Activated CD8-positive, alpha-beta memory T cell treated with anti-CD3 and anti-CD28 coated beads, Interleukin-2, amount 50 U/mL, for 1 hour (primary cell): ENCODE data around the gene ENDOV.

Experiments
- DNase-seq: peaks from one replicate; pipeline ENCODE4 v3.0.0-alpha.2; 2020; ENCODE audit errors: extremely low read depth

The ENDOV gene

DNA sequence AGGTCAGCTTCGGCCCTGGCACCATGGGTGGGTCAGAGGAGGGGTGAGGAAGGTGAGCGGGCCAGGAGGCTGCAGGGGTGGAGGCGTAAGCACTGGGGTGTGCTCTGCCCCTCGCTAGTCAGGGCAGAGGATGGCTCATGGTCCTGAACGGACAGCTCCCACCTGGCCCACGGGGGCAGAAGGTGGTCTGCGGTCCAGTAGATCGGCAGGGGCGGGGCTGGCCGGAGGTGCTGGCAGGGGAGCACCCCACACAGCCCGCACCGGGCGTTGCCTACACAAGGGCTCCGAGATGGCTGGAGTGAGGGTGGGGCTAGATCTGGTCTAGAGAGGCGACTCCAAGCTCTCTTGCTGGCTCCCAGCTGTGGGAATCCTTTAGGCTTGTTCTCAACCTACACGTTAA lies 53.3 kb downstream of the ENDOV start:
- DNase-seq: no peak

DNA sequence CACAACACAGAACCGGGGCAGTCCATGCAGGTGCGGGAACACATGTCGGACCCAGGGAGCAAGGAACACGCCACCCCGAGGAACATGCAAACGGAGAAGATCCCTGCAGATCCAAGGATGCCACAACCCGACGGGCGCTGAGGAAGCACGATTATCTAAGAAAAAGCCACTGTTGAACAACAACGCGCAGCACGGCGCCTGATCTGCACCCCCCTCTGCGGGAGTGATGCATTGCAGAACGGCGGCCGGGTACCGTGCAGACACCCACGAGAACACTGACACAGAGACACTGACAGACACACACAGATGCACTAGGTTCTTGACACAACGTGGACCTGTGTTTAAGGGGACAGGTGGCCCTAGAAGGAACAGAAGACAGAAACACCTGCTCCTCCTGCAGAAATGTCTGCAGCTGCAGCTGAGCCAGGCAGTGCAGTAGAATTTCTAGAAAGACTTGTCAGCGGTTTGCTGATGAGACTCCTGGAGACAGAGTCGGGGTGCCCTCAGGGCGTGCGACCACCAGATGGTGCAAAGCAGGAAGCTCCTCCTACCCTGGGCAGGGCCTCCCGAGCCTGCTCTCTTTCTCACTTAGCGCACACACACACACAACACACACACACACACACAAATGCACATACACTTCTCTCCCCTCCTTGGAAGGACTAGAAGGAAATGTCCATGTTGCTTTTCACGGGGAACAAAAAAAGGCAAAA lies 54.0 kb downstream of the ENDOV start:
- DNase-seq: no peak

- no peak for DNase-seq
Observed at GRCh38 chr17:80469667-80470066, 54.7 kb downstream of the ENDOV start.

DNA sequence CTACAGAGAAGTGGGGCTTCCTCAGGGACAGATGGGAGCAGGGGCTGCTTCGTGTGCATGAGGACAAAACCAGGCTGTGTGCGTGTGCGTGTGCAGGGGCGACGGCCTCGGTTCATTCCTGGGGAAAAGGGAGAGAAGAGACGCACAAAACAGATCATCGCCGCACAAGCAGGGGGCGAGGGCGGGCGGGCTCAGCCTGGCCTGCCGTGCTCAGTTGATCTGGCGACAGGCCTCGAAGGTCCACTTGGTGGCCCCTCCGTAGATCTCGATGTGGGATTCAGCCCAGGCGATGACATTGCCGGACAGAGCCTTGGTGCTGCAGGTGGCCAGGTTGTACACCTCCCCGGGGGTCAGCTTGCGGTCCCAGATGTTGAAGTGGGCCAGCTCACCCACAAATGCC lies 55.6 kb downstream of the ENDOV start:
- DNase-seq: no peak

DNA sequence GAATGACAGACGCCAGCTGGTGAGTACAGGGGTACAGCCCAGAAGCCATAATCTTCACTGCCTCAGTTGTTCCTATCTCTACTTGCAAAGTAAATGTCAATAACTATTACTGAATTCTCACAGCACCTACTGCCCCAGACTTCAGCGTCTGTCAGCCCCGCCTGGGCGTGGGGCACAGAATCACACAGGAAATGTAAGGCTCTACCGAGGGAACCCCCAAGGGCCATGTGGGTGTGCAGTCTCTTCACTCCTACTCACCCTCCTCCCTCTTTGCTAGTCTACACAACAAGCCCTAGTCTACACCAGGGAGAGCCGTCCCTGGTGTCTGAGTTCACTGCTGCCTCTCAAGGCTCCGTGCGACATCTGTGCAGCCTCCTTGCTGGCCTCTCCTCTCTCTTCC lies 57.0 kb downstream of the ENDOV start:
- DNase-seq: no peak

- DNase-seq: no peak
Observed at GRCh38 chr17:80472996-80473395, 58.0 kb downstream of the ENDOV start.

DNA sequence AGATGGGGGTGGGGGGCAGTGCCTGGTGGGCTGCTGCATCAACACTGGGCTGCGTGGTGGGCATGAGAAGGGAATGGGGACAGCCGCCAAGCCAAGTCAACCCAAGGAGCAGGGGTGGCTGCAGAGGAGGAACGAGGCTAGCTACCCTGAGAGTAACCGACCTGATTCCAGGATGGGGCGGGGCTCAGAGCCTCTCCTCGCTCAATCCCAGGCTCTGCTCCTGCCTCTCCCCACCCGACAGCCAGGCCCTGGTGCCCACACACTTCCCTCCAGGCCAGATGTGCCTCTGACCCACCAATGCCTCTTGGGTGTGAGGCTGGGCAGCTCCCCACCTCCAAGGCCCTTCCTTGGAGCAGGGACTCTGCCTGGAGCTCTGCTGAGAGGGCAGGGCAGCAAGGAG lies 58.7 kb downstream of the ENDOV start:
- no peak for DNase-seq

DNA sequence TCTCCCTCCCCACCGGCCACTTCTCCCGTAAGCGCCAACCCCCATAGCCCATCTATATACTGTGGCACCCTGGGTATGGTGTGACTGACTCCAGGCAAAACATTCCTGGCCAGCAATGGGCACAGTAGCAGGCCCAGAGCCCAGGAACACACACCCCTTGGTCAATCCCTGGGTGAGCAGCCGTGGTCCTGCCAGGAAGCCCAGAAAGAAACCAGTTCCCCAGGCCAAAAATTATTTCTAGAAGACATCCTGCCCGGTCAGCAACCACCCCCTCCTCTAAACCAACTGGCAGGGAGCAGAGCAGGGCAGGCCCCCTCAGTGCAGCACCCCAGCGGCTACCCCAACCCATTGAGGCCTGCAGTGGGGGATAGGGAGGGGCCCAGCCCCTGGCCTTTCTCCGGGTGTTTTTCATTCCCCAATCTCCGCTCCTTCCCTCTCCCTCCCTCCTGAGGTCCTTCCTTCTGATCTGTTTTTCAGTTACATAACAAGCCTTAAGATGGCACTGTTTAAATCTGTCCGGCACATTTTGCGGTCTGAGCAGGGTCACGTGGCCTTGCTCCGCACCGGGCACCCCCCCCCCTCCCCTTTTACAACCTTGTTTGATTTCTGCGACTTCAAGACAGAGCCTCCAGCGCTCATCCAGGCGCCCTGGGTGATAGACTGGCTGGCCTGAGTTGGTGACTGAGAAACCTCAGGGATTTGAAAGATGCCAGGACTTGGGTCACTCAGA lies 59.4 kb downstream of the ENDOV start:
- DNase-seq: no peak

- no peak for DNase-seq
Observed at GRCh38 chr17:80474961-80475909, 60.3 kb downstream of the ENDOV start.

GRCh38 chr17:80475910-80476876 lies 61.2 kb downstream of the ENDOV start, which contains the start of gene NPTX1:
TSS of gene NPTX1 (minus strand) at chr17:80476607. CDS start at chr17:80476446, 161 bp downstream.
- DNase-seq: no peak

DNA sequence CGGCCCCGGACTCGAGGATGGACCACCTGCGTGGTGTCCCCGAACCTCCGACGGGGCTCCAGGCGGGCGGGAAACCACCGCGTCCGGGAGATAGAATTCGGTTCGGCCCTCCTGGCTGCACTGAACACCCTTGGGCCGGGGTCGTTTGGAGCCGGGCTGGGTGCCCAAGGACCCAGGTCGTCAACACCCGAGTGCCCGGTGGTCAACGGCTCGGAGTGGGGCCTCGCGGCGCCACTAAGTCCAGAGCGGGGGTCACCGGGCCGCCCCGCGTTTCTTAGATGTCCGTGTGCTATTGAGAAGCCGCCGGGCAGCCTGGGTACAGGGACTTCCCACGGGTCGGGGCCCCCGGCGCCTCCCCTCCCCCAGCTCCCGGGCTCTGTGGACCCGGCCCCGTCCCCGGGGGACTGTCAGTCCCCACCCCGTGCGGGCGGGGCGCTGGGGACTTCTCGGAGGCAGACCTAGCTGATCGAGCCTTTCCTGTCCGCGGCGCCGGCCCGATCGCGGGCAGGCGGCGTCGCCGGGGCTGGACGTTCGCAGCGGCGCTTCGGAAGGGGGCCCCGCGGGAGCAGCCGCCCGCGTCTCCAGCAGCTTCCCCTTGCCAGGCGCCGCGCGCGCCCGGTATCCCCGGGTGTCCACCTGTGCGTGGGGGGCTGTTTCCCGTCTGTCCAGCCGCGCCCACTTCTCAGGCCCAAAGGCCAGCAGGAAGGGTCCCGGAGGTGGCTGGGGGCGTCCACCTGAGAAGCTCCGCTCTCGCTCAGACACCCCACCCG lies 62.1 kb downstream of the ENDOV start:
- no peak for DNase-seq

DNA sequence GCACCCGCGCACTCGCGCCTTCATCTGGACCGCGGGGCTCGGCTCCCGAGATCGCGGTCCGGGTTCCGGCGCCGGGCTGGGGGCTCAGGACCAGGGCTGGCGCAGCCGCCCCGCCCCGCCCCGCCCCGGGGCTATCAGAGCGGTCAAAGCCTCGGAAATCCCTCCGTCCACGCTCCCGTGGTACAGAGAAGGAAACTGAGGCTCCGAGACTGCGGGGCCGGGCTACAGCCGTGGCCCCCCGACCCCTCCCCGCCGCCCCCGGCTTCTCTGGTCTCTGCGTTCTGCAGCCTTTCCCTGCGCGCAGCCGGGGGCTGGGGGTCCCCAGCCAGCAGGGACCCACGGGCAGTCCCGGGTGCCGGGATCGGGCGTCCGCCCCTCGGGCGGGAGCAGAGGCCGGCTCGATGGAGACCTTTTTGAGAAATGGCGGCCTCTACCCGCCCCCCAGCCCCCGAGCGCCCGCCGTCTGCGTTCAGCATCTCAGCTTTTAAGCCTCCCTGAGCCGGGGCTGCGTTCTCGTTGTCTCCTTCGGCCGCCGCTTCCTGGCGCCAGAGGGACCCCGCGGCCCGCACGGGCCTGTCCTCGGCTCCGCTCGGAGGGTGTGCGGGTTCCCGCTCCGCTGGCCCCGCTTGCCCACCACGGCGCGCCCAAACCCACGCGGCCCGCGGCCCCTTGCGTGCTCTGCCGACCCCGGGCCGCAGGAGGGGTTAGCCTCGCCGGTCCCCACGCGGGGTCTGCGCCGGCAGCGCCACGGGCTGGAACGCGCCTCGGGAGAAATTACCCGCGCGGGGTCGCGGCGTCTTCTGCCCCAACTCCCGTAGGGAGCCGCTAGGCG lies 62.9 kb downstream of the ENDOV start:
- no peak for DNase-seq

GRCh38 chr17:80478487-80479245 lies 63.7 kb downstream of the ENDOV start:
- DNase-seq: no peak

DNA sequence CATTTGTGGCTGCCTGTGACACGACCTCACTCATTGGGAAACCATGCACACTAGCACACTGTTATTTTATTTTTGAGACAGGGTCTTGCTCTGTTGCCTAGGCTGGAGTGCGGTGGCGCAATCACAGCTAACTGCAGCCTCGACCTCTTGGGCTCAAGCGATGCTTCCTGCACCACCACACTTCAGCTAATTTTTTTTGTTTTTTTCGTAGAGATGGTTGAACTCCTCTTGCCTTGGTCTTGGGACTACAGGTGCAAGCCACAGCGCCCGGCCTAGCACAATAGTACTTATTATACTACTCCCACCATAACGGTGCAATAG lies 64.2 kb downstream of the ENDOV start:
- DNase-seq: no peak

DNA sequence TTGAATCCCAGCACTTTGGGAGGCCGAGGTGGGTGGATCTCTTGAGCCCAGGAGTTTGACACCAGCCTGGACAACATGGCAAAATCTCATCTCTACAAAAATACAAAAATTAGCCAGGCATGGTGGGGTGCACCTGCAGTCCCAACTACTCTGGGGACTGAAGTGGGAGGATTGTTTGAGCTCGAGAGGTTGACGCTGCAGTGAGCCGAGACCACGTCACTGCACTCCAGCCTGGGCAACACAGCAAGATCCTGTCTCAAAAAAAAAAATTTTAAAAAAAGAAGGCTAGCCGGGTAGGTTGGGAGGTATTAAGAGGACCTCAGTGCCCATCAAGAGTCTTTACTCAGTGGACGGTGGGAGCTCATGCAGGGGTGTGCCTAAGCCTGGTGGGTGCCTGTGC lies 65.3 kb downstream of the ENDOV start:
- no peak for DNase-seq

DNA sequence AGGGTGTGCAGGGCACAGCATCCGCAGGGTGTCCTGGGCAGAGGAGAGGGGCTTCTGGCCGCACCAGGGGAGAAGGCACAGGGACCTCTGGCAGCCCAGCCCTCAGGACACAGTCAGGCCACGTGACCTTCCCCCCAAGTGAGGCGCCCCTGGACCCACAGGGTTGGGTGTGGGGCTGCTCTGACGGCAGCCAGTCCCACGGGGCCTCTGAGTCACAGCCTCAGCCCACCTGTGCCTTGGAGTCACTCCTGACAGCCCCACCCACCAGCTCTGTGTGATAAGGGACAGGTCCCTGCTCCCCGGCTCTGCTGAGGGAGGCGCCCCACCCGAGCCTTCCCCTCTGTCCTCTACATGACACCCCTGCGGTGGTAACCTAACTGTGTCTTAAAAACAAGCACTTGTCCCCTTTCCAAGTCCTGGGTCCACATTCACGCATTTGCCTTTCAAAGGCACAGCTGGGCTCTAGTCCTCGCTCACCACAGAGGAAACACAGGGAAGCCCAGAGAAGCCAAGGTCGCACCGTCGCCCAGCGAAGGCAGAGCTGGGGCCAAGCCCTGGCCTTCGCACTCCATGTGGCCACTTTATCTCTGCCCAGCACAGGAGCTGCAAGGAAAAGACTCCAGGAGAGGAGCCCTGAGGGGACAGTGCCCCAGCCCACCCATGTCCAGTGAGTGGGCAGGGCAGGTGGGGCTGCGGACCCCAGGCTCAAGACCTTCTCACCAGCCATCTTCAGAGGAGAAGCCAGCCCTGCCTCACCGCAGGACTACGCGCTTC lies 66.5 kb downstream of the ENDOV start:
- no peak for DNase-seq

GRCh38 chr17:80482058-80482318 lies 67.0 kb downstream of the ENDOV start:
- DNase-seq: no peak

DNA sequence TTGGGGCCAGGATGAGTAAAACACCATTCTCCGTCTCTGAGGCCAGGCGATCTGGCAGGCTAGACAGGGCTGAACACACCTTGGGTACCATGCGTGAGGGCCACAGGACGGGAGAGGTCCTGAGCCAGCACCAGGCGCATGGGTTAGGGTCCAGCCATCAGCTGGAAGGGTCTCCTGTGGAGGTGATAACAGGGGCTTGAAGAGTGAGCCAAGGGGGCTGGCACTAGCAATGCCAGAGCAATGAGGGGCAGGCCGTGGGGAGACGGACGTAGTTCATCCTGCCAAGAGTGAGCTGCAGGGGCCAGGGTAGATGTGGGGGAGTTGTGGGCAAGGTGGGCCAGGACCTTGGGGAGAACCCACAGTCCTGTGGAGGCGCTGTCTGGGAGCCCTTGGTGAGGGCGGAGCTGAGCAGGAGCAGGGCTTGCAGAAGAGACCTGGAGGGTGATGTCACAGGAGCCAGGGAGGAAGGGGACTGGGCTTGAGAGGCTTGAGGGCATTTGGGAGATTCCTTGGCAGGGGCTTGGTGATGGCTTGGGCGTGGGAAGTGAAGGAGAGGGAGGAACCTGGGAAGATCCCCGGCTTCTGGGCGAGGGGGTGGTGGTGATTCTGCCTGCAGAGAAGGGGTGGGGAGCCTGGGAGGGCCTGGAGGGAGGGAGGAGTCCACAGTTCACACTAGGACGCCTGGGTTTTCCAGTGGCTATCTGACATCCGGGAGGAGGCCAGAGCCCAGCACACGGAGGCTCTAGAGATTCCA lies 67.8 kb downstream of the ENDOV start:
- DNase-seq: no peak
